ENCODE data around the gene GPR135.
"Not testable (repeated sequence)": the region's sequence is repeated elsewhere in the genome, so short reads cannot be mapped to it uniquely, and the experiment has no call there.

Gene GPR135

GRCh38 chr14:59474172-59474571 lies 9.0 kb upstream of the GPR135 start:
- no peak for DNase-seq

DNA sequence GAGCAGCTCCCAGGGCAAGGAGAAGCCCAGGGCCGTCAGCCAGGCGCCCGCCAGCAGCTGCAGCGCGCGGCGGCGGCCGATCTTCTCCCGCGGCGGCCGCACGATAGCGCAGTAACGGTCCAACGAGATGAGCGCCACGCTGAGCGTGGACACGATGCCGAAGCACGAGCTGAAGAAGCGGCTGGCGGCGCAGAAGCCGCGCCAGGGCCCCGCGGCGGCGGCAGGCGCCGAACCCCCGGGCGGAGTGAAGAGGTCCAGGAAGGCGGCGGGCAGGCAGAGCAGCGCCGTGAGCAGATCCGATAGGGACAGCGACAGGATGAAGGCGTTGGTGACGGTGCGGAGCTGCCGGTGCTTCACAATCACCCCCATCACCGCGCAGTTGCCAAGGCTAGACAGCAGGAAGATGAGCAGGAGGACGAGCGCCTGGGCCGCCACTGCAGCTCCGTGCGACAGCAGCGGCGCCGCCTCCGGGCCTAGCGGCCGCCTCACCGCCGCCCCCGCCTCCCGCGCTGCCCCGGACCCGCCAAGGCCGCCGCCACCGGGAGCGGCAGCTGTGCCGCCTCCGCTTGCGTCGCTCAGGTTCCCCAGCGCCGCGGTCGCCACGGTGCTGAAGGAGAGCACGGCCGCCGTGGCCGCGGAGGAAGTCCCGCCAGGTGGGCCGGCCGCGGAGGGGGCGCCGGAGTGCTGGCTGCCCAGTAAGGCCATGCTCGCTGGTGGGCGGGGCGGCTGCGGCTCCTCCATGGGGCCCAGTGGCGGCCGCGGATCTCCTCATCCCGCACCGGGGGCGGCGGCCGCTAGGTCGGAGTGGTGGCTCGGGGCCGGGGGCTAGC lies 479 bp downstream of the GPR135 start:
- no peak for DNase-seq

- DNase-seq, result no peak
Measured at GRCh38 chr14:59463787-59464485, 1.2 kb downstream of the GPR135 start.

DNA sequence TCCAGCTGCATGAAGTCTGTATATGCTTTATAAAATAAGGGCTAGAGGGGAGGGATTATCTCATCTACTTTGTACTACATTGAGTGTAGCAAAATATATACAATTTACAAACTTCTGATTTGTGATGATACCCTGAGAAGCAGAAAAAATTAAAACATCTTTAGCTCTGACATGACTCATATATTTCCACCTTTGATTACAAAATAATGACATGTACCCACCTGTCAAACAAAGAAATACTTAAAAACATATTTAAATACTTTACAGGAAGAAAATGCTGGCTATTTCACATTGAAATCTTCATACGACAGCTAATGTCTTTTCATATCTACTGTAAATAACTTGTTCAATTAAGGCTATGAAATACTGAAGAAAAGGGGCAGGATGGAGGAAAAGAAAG lies 3.3 kb downstream of the GPR135 start:
- no peak for DNase-seq

DNA sequence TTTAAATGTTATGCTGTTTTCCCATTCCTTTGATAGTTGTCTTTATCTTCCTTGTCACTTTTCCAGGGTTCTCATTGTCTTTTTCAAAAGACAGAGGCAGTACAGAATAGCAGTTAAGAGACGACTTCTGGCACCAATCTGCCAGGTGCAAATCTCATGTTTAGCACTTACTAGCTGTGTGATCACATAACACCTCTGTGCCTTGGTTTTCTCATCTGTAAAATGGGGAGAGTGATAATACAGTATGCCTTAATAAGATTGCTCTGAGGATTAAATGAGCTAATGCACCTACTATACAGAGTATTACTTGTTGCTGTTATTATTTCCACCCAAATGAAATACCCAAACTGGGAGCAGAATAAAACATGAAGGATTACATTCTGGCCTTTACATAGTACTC lies 4.8 kb downstream of the GPR135 start:
- no peak for DNase-seq

GRCh38 chr14:59458486-59458885 lies 6.7 kb downstream of the GPR135 start:
- DNase-seq, result no peak

DNA sequence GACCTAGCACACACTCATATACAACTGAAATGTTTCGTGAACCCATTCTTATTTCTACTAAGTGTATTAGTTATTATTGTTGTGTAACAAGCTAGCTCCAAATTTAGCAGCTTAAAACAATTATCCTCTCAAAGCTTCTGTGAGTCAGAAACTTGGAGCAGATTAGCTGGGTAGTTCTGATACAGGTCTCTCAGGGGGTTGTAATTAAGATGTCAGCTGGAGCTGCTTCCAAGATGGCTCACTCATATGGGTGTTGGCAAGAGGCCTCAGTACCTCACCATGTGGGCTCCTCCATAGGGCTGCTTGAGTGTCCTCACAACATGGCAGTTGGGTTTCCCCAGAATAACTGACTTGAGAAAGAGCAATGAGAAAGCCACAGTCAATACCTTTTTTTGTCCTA lies 9.8 kb downstream of the GPR135 start:
- no peak for DNase-seq

- DNase-seq, result no peak
Measured at GRCh38 chr14:59454139-59454538, 11.0 kb downstream of the GPR135 start.

- DNase-seq, result no peak
Measured at GRCh38 chr14:59451849-59452248, 13.3 kb downstream of the GPR135 start.

GRCh38 chr14:59450716-59451115 lies 14.5 kb downstream of the GPR135 start:
- DNase-seq, result no peak

DNA sequence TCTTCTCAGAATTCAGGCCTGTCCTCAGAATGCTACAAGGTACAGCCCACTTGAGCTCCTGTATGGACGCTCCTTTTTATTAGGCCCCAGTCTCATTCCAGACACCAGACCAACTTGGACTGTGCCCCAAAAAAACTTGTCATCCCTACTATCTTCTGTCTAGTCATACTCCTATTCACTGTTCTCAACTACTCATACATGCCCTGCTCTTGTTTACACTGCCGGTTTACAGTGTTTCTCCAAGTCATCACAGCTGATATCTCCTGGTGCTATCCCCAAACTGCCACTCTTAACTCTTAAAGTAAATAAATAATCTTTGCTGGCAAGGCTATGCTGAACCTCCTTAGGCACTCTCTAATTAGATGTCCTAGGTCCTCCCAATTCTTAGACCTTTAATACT lies 16.5 kb downstream of the GPR135 start:
- not testable (repeated sequence) for DNase-seq

DNA sequence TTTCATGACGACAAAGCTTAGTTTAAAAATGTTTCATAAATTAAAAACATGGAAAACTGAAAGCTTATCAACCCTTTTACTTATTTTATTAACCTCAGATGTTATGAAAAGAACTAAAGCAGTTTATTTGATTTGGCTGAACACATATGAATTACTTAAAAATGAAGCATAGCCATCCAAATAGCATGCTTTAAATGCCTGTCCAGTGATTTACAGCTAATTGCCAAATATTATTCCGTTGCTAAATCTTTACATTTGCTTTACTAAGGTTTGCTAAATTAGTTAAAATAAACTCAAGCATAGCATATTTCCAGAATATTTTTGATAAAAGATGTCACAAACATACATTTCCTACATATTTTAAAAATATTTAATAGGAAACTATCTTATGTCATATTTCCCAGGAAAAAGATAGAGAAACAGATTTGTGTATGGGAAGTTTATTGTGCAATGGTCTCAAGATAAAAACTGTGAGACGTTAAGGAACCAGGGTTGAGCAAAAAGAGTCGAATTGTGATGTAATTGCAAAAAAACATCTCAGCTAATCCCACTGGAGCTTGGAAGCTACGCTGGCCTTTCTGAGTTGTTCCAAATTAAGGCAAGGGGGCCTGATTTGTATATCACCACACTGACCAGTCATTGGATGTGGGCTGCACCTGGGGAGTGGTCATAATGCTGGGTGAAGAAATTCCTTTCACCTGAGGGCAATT lies 25.8 kb downstream of the GPR135 start:
- no peak for DNase-seq

DNA sequence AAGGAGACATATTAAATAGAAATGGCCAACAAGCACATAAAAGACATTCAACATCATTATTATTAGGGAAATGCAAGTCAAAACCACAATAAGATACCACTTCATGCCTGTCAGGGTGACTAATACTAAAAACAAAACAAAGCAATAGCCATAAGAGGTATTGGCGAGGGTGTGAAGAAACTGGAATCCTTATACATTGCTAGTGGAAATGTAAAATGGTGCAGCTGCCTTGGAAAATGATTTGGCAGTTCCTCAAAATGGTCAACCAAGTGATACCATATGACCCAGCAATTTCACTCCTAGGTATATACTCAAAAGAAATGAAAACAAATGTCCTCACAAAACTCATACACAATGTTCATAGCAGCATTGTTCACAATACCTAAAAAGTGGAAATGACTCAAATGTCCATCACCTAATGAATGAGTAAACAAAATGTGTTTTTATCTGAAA lies 27.0 kb downstream of the GPR135 start:
- no peak for DNase-seq

GRCh38 chr14:59435987-59436386 lies 29.2 kb downstream of the GPR135 start:
- DNase-seq, result no peak

- DNase-seq, result no peak
Measured at GRCh38 chr14:59435101-59435500, 30.1 kb downstream of the GPR135 start.

DNA sequence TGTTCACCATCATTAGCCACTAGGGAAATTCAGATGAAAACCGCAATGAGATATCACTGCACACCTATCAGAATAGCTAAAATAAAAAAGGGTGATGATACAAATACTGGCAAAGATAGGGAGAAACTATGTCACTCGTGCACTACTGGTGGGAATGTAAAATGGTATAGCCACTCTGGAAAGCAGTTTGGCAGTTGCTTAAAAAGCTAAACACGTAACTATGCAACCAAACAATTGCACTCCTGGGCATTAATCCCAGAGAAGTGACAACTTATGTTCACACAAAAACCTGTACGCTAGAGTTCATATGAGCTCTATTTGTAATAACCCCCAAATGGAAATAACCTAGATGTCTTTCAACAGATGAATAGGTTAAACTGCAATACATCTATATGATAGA lies 35.4 kb downstream of the GPR135 start:
- DNase-seq, result no peak

DNA sequence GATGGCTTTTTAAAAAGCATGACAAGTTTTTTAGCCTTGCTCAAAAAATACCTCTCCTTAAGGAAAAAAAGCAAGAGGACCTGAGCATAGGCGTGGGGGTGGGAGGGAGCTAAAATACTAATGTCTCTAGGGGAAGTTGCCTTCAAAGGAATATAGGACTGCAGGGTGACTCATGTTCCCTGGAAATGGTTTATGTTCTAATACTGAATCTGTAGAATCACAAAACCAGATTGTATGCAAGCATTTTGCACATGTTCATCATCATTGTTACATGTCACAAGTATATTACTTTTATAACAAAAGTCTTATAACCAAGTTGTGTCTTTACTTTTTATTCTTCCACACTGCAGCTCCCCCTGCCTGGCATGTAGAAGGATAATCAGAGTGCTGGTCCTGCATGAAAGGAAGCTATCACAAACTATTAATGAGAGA lies 36.6 kb downstream of the GPR135 start:
- no peak for DNase-seq

DNA sequence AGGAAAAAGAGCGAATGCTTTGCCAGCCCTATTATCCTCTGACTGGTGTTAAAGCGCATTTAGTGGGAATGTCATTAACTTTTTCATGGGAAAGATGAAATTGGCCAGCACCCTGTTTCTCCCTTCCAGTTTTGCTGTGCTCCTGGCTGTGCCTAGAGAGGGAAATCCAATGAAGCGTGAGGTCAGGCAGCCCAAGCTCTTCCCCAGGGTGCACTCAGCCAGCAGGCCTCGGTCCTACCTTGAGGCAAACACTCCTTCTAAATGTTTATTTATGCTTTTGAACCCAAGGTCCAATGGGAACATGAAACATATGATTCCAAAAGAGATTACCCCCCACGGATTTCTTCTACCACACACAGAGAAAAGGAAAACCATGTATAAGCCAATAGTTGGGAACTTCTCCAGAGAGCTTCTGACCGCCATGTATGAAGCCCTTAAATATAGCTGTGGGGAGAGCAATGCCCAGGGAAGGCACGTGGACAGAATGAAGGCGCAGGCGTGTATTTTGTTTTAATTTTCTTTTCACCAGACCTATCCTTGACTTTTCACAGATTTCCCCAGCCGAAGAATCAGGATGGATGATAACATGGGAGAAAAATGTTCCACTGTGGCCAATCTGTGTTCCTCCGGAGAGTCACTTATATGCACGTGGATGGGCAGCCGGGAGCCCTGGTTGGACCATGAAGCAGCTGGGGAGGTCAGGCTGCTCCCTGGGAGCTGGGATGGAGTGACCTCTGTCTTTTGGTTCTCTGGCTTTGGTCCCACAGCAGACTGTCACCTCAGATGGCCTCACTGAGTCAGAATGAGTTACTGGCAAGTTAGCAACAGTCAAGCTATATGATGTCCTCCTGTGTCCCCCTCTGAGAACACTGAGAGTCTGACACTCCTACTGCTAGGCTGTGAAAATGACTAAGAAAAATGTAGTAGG lies 37.3 kb downstream of the GPR135 start:
- DNase-seq, result no peak

GRCh38 chr14:59425322-59425935 lies 39.8 kb downstream of the GPR135 start:
- no peak for DNase-seq

- DNase-seq, result no peak
Measured at GRCh38 chr14:59424341-59425071, 40.7 kb downstream of the GPR135 start.

Measured in GDM1 (cell line).